Stimulated activated CD4-positive, alpha-beta T cell treated with anti-CD3 and anti-CD28 coated beads, Interleukin-2, amount 100 ng/mL, for 4 hours (primary cell): ENCODE measurements around the gene NXPH1.

ENCODE experiments used
- DNase-seq: peaks from one replicate; pipeline ENCODE4 v3.0.0-alpha.2; 2020; ENCODE audit warnings: low read depth

NXPH1 gene

GRCh38 chr7:8436965-8437364, 3.6 kb downstream of the NXPH1 start:
- no peak for DNase-seq

- DNase-seq: no peak
These were observed 4.2 kb downstream of the NXPH1 start for GRCh38 chr7:8437606-8438005.

GRCh38 chr7:8440670-8441069, 7.3 kb downstream of the NXPH1 start:
- DNase-seq: no peak

- DNase-seq: no peak
These were observed 7.9 kb downstream of the NXPH1 start for GRCh38 chr7:8441106-8441965.

GRCh38 chr7:8442051-8442813, 8.8 kb downstream of the NXPH1 start:
- DNase-seq: no peak

GRCh38 chr7:8442814-8443304, 9.4 kb downstream of the NXPH1 start:
- peak; percentile 8 for DNase-seq

GRCh38 chr7:8443576-8444467, 10.4 kb downstream of the NXPH1 start:
- DNase-seq: no peak

GRCh38 chr7:8444468-8444769, 11.0 kb downstream of the NXPH1 start:
- no peak for DNase-seq

- DNase-seq: no peak
These were observed 20.1 kb downstream of the NXPH1 start for GRCh38 chr7:8453535-8453934.

- no peak for DNase-seq
These were observed 22.0 kb downstream of the NXPH1 start for GRCh38 chr7:8455426-8455825.

GRCh38 chr7:8462309-8462708, 28.9 kb downstream of the NXPH1 start:
- no peak for DNase-seq

GRCh38 chr7:8465338-8465737, 31.9 kb downstream of the NXPH1 start:
- DNase-seq: no peak

- no peak for DNase-seq
These were observed 47.1 kb downstream of the NXPH1 start for GRCh38 chr7:8480527-8480926.

GRCh38 chr7:8481096-8481495, 47.7 kb downstream of the NXPH1 start:
- DNase-seq: no peak

- DNase-seq: no peak
These were observed 48.5 kb downstream of the NXPH1 start for GRCh38 chr7:8481752-8482446.

- no peak for DNase-seq
These were observed 57.1 kb downstream of the NXPH1 start for GRCh38 chr7:8490391-8491045.

- DNase-seq: no peak
These were observed 57.7 kb downstream of the NXPH1 start for GRCh38 chr7:8491106-8491505.

GRCh38 chr7:8491544-8492489, 58.4 kb downstream of the NXPH1 start:
- no peak for DNase-seq

GRCh38 chr7:8499128-8499527, 65.7 kb downstream of the NXPH1 start:
- no peak for DNase-seq

- no peak for DNase-seq
These were observed 66.9 kb downstream of the NXPH1 start for GRCh38 chr7:8500286-8500685.
